Lower lobe of right lung (tissue), 2 donors: ENCODE results near the gene SLBP. TPM values are rescaled to one million over a fixed set of nuclear protein-coding genes. Genes with fewer than 3 reads are reported as not detected.

Experiments
- ATAC-seq, 2 donors: fragments of 200-7000 bp; cut with Tn5 transposase; one replicate each; pipeline ENCODE4 v1.9.1; 2020 to 2022; ENCODE audit warnings: mild to moderate bottlenecking in 2 of 2, moderate library complexity in 2 of 2
- DNase-seq: peaks from one replicate; pipeline ENCODE4 v3.0.0-alpha.2; 2020
- H3K27ac ChIP-seq: fragments of 200-600 bp; one replicate; pipeline ENCODE4 v1.8.0; 2022
- H3K27me3 ChIP-seq: fragments of 200-600 bp; one replicate; pipeline ENCODE4 v1.8.0; 2022; ENCODE audit warnings: low read depth
- H3K36me3 ChIP-seq: fragments of 200-600 bp; one replicate; pipeline ENCODE4 v1.8.0; 2022; ENCODE audit warnings: mild to moderate bottlenecking
- H3K4me1 ChIP-seq: fragments of 200-600 bp; one replicate; pipeline ENCODE4 v1.8.0; 2022
- H3K4me3 ChIP-seq: fragments of 200-600 bp; one replicate; pipeline ENCODE4 v1.8.0; 2022; ENCODE audit warnings: mild to moderate bottlenecking
- H3K9me3 ChIP-seq: fragments of 200-600 bp; one replicate; pipeline ENCODE4 v1.8.0; 2022
- CTCF ChIP-seq: fragments of 200-600 bp; IDR thresholded peaks from one replicate; pipeline ENCODE4 v1.8.0; 2022; ENCODE audit warnings: antibody characterized with exemption, mild to moderate bottlenecking
- intact Hi-C: fragments of 100-400 bp; cut with DNase I; formaldehyde crosslinking; loops from one replicate; pipeline ENCODE4 v1.11.0; 2022
- total RNA-seq: library from RNA; stranded (reverse); fragmentation: NEBNext Ultra II Directional; extraction: Animal tissue kit (Norgen Biotek cat#: 25700); gene quantifications from one replicate; pipeline ENCODE4 v1.2.1, GENCODE V29; 2021
- donor health status: DM: no; HTN: yes; CAD: no; lungs with severe emphysema.

The SLBP gene
- total RNA-seq, 1 donor from 2014 or later, result 31.6 TPM

GRCh38 chr4:1716065-1716945, 4.2 kb upstream of the SLBP start:
- H3K36me3 ChIP-seq, result peaks cover 40% of the 10 kb centered on the region
- no peak for ATAC-seq
- H3K4me3 ChIP-seq, result no peak overlapping the region
- H3K27ac ChIP-seq, result no peak overlapping the region
- no peaks in the 10 kb centered on the region for H3K9me3 ChIP-seq
- TF ChIP-seq CTCF, result no peak
- H3K4me1 ChIP-seq, result peaks cover 51% of the 10 kb centered on the region
- DNase-seq, result no peak
- intact Hi-C loops, result no loop called here
- H3K27me3 ChIP-seq, result no peaks in the 10 kb centered on the region

GRCh38 chr4:1715002-1715758, 3.1 kb upstream of the SLBP start:
- Histone ChIP-seq H3K36me3 (peaks cover 44% of the 10 kb centered on the region), H3K9me3 (no peaks in the 10 kb centered on the region), H3K4me1 (peaks cover 61% of the 10 kb centered on the region), H3K4me3 (no peak overlapping the region), H3K27me3 (no peaks in the 10 kb centered on the region), H3K27ac (no peak overlapping the region)
- intact Hi-C loops, result no loop called here
- DNase-seq (no peak), ATAC-seq (no peak)
- no peak for TF ChIP-seq CTCF

- ATAC-seq (no peak), DNase-seq (no peak)
- intact Hi-C loops, result no loop called here
- Histone ChIP-seq H3K27ac (peak overlapping the region; percentile 99), H3K27me3 (no peaks in the 10 kb centered on the region), H3K36me3 (peaks cover 48% of the 10 kb centered on the region), H3K4me3 (peak overlapping the region; percentile 95), H3K9me3 (no peaks in the 10 kb centered on the region), H3K4me1 (peaks cover 61% of the 10 kb centered on the region)
- TF ChIP-seq CTCF, result no peak
These were observed 2.3 kb upstream of the SLBP start for GRCh38 chr4:1714303-1715001.

GRCh38 chr4:1713003-1713851, 1.1 kb upstream of the SLBP start:
- peak overlapping the region; percentile 95 for H3K4me3 ChIP-seq
- DNase-seq, result peak; percentile 46
- peak; percentile 2 to 4 for ATAC-seq
- intact Hi-C loops, result no loop called here
- H3K36me3 ChIP-seq, result peaks cover 42% of the 10 kb centered on the region
- peaks cover 62% of the 10 kb centered on the region for H3K4me1 ChIP-seq
- no peaks in the 10 kb centered on the region for H3K27me3 ChIP-seq
- no peak for TF ChIP-seq CTCF
- peak overlapping the region; percentile 99 for H3K27ac ChIP-seq
- H3K9me3 ChIP-seq, result no peaks in the 10 kb centered on the region
